ENCODE measurements around the gene COX20. TPM values are rescaled to one million over a fixed set of nuclear protein-coding genes. Genes with fewer than 3 reads are reported as not detected.

Gene COX20
- total and polyA plus RNA-seq, 2 of the 13 experiments (the other 11 are each of a cell fraction or from before 2014, with no cell fraction given), result 34.4 to 95.8 TPM

DNA sequence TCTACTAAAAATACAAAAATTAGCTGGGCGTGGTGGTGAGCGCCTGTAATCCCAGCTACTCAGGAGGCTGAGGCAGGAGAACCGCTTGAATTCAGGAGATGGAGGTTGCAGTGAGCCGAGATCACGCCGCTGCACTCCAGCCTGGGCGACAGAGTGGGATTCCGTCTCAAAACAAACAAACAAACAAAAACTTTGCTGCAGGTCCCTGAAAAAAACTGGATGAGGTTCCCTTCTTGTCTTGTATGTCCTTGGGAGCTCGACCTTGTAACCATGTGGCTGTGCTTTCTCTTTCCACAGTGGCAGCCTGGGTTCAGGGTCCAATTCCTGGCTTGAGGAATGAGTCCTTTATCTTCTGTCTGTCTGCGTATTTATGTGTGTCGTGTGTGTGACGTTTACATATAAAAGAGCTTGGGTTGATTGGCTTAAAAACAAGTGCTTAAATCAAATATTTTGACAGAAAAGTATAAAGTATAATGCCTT, 18.0 kb upstream of the COX20 start (continued):
- TF ChIP-seq, protein P1, sequence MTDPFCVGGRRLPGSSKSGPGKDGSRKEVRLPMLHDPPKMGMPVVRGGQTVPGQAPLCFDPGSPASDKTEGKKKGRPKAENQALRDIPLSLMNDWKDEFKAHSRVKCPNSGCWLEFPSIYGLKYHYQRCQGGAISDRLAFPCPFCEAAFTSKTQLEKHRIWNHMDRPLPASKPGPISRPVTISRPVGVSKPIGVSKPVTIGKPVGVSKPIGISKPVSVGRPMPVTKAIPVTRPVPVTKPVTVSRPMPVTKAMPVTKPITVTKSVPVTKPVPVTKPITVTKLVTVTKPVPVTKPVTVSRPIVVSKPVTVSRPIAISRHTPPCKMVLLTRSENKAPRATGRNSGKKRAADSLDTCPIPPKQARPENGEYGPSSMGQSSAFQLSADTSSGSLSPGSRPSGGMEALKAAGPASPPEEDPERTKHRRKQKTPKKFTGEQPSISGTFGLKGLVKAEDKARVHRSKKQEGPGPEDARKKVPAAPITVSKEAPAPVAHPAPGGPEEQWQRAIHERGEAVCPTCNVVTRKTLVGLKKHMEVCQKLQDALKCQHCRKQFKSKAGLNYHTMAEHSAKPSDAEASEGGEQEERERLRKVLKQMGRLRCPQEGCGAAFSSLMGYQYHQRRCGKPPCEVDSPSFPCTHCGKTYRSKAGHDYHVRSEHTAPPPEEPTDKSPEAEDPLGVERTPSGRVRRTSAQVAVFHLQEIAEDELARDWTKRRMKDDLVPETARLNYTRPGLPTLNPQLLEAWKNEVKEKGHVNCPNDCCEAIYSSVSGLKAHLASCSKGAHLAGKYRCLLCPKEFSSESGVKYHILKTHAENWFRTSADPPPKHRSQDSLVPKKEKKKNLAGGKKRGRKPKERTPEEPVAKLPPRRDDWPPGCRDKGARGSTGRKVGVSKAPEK (CRISPR knock-in tag; IDR thresholded peaks at IDR 0.05; ENCODE audit: borderline replicate concordance), result no peak
- no peak for TF ChIP-seq ATF6 (CRISPR knock-in tag; conservative IDR thresholded peaks at IDR 0.05)
- TF ChIP-seq ZSCAN31 (CRISPR knock-in tag; IDR thresholded peaks at IDR 0.05; ENCODE audit: low read depth), result no peak
- TF ChIP-seq SOX6 (IDR thresholded peaks at IDR 0.05), result no peak
- peak; percentile 74; the same call in 1 of the 2 replicates for TF ChIP-seq SOX6 (CRISPR knock-in tag; IDR thresholded peaks at IDR 0.05)
- TF ChIP-seq FOXK1 (CRISPR knock-in tag; IDR thresholded peaks at IDR 0.05; ENCODE audit: borderline replicate concordance, low read depth), result peak; percentile 21; the same call in 1 of the 2 replicates
- TF ChIP-seq, protein P2, sequence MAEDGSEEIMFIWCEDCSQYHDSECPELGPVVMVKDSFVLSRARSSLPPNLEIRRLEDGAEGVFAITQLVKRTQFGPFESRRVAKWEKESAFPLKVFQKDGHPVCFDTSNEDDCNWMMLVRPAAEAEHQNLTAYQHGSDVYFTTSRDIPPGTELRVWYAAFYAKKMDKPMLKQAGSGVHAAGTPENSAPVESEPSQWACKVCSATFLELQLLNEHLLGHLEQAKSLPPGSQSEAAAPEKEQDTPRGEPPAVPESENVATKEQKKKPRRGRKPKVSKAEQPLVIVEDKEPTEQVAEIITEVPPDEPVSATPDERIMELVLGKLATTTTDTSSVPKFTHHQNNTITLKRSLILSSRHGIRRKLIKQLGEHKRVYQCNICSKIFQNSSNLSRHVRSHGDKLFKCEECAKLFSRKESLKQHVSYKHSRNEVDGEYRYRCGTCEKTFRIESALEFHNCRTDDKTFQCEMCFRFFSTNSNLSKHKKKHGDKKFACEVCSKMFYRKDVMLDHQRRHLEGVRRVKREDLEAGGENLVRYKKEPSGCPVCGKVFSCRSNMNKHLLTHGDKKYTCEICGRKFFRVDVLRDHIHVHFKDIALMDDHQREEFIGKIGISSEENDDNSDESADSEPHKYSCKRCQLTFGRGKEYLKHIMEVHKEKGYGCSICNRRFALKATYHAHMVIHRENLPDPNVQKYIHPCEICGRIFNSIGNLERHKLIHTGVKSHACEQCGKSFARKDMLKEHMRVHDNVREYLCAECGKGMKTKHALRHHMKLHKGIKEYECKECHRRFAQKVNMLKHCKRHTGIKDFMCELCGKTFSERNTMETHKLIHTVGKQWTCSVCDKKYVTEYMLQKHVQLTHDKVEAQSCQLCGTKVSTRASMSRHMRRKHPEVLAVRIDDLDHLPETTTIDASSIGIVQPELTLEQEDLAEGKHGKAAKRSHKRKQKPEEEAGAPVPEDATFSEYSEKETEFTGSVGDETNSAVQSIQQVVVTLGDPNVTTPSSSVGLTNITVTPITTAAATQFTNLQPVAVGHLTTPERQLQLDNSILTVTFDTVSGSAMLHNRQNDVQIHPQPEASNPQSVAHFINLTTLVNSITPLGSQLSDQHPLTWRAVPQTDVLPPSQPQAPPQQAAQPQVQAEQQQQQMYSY (CRISPR knock-in tag; IDR thresholded peaks at IDR 0.05), result no peak
- TF ChIP-seq, protein P3, sequence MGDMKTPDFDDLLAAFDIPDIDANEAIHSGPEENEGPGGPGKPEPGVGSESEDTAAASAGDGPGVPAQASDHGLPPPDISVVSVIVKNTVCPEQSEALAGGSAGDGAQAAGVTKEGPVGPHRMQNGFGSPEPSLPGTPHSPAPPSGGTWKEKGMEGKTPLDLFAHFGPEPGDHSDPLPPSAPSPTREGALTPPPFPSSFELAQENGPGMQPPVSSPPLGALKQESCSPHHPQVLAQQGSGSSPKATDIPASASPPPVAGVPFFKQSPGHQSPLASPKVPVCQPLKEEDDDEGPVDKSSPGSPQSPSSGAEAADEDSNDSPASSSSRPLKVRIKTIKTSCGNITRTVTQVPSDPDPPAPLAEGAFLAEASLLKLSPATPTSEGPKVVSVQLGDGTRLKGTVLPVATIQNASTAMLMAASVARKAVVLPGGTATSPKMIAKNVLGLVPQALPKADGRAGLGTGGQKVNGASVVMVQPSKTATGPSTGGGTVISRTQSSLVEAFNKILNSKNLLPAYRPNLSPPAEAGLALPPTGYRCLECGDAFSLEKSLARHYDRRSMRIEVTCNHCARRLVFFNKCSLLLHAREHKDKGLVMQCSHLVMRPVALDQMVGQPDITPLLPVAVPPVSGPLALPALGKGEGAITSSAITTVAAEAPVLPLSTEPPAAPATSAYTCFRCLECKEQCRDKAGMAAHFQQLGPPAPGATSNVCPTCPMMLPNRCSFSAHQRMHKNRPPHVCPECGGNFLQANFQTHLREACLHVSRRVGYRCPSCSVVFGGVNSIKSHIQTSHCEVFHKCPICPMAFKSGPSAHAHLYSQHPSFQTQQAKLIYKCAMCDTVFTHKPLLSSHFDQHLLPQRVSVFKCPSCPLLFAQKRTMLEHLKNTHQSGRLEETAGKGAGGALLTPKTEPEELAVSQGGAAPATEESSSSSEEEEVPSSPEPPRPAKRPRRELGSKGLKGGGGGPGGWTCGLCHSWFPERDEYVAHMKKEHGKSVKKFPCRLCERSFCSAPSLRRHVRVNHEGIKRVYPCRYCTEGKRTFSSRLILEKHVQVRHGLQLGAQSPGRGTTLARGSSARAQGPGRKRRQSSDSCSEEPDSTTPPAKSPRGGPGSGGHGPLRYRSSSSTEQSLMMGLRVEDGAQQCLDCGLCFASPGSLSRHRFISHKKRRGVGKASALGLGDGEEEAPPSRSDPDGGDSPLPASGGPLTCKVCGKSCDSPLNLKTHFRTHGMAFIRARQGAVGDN (CRISPR knock-in tag; IDR thresholded peaks at IDR 0.05), result peak; percentile 72
- TF ChIP-seq CCAR2 (optimal IDR thresholded peaks at IDR 0.05; ENCODE audit: low read depth, low read length), result no peak
- no peak for TF ChIP-seq SNRNP70 (IDR thresholded peaks at IDR 0.05; ENCODE audit: low read depth, low read length)
- TF ChIP-seq, protein P4, sequence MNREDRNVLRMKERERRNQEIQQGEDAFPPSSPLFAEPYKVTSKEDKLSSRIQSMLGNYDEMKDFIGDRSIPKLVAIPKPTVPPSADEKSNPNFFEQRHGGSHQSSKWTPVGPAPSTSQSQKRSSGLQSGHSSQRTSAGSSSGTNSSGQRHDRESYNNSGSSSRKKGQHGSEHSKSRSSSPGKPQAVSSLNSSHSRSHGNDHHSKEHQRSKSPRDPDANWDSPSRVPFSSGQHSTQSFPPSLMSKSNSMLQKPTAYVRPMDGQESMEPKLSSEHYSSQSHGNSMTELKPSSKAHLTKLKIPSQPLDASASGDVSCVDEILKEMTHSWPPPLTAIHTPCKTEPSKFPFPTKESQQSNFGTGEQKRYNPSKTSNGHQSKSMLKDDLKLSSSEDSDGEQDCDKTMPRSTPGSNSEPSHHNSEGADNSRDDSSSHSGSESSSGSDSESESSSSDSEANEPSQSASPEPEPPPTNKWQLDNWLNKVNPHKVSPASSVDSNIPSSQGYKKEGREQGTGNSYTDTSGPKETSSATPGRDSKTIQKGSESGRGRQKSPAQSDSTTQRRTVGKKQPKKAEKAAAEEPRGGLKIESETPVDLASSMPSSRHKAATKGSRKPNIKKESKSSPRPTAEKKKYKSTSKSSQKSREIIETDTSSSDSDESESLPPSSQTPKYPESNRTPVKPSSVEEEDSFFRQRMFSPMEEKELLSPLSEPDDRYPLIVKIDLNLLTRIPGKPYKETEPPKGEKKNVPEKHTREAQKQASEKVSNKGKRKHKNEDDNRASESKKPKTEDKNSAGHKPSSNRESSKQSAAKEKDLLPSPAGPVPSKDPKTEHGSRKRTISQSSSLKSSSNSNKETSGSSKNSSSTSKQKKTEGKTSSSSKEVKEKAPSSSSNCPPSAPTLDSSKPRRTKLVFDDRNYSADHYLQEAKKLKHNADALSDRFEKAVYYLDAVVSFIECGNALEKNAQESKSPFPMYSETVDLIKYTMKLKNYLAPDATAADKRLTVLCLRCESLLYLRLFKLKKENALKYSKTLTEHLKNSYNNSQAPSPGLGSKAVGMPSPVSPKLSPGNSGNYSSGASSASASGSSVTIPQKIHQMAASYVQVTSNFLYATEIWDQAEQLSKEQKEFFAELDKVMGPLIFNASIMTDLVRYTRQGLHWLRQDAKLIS (CRISPR knock-in tag; IDR thresholded peaks at IDR 0.05), result no peak
- TF ChIP-seq JDP2 (CRISPR knock-in tag; IDR thresholded peaks at IDR 0.05; ENCODE audit: borderline replicate concordance), result no peak

Data from HepG2 (cell line).